IMR-90 (cell line): ENCODE results near the gene VSIG10L2. TPM values are rescaled to one million over a fixed set of nuclear protein-coding genes. Genes with fewer than 3 reads are reported as not detected.

Experiments
- polyA plus RNA-seq, 3 experiments: library from polyadenylated mRNA; depleted of rRNA; stranded (reverse); fragments of >200 nt; gene quantifications; 2 replicates each; pipeline ENCODE4 v1.2.3, GENCODE V29; 2012; ENCODE audit warnings: low replicate concordance in 1 of 3
- total RNA-seq: library from RNA; depleted of rRNA; stranded (reverse); fragments of >200 nt; gene quantifications from 2 replicates; pipeline ENCODE4 v1.2.3, GENCODE V29; 2012; rRNA removed

The VSIG10L2 gene
- total and polyA plus RNA-seq, 2 of the 4 experiments (the other 2 are of a cell fraction) = under 0.01 TPM; not detected in 1

Other genes with a start within 250 kb of the VSIG10L2 start
- not detected in 2 replicates for gene PATE1, start 199.8 kb upstream of the VSIG10L2 start, total RNA-seq
- gene PATE1, start 199.8 kb upstream of the VSIG10L2 start, polyA plus RNA-seq (2012; rRNA removed) = not detected in 2 replicates
- gene PATE2, start 167.2 kb upstream of the VSIG10L2 start, total RNA-seq = under 0.01 TPM in 1 of 2 replicates, not detected in the other
- gene PATE2, start 167.2 kb upstream of the VSIG10L2 start, polyA plus RNA-seq (2012; rRNA removed) = not detected in 2 replicates
- not detected in 2 replicates for gene PATE3, start 157.9 kb upstream of the VSIG10L2 start, total RNA-seq
- gene PATE3, start 157.9 kb upstream of the VSIG10L2 start, polyA plus RNA-seq (2012; rRNA removed) = not detected in 2 replicates
- gene PATE4, start 112.7 kb upstream of the VSIG10L2 start, total RNA-seq = not detected in 2 replicates
- not detected in 2 replicates for gene PATE4, start 112.7 kb upstream of the VSIG10L2 start, polyA plus RNA-seq (2012; rRNA removed)
- gene HYLS1, start 58.4 kb upstream of the VSIG10L2 start, total RNA-seq = 8.1 and 11.7 TPM in 2 replicates
- gene HYLS1, start 58.4 kb upstream of the VSIG10L2 start, polyA plus RNA-seq (2012; rRNA removed) = 4.8 and 5.1 TPM in 2 replicates
- gene PUS3, start 42.8 kb upstream of the VSIG10L2 start, total RNA-seq = 11.7 and 16.4 TPM in 2 replicates
- 5.6 and 6.1 TPM in 2 replicates for gene PUS3, start 42.8 kb upstream of the VSIG10L2 start, polyA plus RNA-seq (2012; rRNA removed)
- gene DDX25, start 41.5 kb upstream of the VSIG10L2 start, total RNA-seq = under 0.01 TPM in 1 of 2 replicates, not detected in the other
- not detected in 2 replicates for gene DDX25, start 41.5 kb upstream of the VSIG10L2 start, polyA plus RNA-seq (2012; rRNA removed)
- 2.2 and 3.8 TPM in 2 replicates for gene CDON, start 116.8 kb downstream of the VSIG10L2 start, total RNA-seq
- 1.2 and 1.4 TPM in 2 replicates for gene CDON, start 116.8 kb downstream of the VSIG10L2 start, polyA plus RNA-seq (2012; rRNA removed)